Measurements from ENCODE around the gene KCNA3. TPM values are rescaled to one million over a fixed set of nuclear protein-coding genes. Genes with fewer than 3 reads are reported as not detected.

KCNA3 gene
- total and polyA plus RNA-seq, 2 of the 8 experiments (the other 6 are each of a cell fraction or from before 2014, with no cell fraction given) = 0.95 to 1.1 TPM

DNA sequence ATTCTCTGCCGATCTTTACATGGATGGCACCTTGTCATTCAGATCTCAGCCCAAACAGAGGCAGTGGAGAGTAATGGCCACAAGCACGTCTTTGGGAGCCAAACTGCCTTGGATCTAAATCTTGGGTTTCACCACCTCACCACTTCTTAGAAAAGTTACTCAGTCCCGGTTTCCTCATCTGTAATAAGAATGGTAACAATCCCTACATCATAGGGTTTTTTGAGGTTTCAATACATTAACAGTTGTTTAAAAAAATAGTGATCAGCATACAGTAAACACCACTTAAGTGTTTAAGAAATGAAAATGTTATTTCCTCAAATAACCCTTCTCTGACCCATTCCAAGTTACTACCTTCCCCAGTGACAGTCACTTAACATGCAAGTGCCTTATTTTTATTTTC lies 38.5 kb upstream of the KCNA3 start (continued):
- TF ChIP-seq POLR2AphosphoS5 (IDR thresholded peaks at IDR 0.05; ENCODE audit: low read depth, low read length) = no peak
- no peak for TF ChIP-seq SIRT6 (IDR thresholded peaks at IDR 0.05; ENCODE audit: low read length)
- TF ChIP-seq, protein P1, sequence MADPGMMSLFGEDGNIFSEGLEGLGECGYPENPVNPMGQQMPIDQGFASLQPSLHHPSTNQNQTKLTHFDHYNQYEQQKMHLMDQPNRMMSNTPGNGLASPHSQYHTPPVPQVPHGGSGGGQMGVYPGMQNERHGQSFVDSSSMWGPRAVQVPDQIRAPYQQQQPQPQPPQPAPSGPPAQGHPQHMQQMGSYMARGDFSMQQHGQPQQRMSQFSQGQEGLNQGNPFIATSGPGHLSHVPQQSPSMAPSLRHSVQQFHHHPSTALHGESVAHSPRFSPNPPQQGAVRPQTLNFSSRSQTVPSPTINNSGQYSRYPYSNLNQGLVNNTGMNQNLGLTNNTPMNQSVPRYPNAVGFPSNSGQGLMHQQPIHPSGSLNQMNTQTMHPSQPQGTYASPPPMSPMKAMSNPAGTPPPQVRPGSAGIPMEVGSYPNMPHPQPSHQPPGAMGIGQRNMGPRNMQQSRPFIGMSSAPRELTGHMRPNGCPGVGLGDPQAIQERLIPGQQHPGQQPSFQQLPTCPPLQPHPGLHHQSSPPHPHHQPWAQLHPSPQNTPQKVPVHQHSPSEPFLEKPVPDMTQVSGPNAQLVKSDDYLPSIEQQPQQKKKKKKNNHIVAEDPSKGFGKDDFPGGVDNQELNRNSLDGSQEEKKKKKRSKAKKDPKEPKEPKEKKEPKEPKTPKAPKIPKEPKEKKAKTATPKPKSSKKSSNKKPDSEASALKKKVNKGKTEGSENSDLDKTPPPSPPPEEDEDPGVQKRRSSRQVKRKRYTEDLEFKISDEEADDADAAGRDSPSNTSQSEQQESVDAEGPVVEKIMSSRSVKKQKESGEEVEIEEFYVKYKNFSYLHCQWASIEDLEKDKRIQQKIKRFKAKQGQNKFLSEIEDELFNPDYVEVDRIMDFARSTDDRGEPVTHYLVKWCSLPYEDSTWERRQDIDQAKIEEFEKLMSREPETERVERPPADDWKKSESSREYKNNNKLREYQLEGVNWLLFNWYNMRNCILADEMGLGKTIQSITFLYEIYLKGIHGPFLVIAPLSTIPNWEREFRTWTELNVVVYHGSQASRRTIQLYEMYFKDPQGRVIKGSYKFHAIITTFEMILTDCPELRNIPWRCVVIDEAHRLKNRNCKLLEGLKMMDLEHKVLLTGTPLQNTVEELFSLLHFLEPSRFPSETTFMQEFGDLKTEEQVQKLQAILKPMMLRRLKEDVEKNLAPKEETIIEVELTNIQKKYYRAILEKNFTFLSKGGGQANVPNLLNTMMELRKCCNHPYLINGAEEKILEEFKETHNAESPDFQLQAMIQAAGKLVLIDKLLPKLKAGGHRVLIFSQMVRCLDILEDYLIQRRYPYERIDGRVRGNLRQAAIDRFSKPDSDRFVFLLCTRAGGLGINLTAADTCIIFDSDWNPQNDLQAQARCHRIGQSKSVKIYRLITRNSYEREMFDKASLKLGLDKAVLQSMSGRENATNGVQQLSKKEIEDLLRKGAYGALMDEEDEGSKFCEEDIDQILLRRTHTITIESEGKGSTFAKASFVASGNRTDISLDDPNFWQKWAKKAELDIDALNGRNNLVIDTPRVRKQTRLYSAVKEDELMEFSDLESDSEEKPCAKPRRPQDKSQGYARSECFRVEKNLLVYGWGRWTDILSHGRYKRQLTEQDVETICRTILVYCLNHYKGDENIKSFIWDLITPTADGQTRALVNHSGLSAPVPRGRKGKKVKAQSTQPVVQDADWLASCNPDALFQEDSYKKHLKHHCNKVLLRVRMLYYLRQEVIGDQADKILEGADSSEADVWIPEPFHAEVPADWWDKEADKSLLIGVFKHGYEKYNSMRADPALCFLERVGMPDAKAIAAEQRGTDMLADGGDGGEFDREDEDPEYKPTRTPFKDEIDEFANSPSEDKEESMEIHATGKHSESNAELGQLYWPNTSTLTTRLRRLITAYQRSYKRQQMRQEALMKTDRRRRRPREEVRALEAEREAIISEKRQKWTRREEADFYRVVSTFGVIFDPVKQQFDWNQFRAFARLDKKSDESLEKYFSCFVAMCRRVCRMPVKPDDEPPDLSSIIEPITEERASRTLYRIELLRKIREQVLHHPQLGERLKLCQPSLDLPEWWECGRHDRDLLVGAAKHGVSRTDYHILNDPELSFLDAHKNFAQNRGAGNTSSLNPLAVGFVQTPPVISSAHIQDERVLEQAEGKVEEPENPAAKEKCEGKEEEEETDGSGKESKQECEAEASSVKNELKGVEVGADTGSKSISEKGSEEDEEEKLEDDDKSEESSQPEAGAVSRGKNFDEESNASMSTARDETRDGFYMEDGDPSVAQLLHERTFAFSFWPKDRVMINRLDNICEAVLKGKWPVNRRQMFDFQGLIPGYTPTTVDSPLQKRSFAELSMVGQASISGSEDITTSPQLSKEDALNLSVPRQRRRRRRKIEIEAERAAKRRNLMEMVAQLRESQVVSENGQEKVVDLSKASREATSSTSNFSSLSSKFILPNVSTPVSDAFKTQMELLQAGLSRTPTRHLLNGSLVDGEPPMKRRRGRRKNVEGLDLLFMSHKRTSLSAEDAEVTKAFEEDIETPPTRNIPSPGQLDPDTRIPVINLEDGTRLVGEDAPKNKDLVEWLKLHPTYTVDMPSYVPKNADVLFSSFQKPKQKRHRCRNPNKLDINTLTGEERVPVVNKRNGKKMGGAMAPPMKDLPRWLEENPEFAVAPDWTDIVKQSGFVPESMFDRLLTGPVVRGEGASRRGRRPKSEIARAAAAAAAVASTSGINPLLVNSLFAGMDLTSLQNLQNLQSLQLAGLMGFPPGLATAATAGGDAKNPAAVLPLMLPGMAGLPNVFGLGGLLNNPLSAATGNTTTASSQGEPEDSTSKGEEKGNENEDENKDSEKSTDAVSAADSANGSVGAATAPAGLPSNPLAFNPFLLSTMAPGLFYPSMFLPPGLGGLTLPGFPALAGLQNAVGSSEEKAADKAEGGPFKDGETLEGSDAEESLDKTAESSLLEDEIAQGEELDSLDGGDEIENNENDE (IDR thresholded peaks at IDR 0.05; ENCODE audit: insufficient replicate concordance, low read length) = no peak
- no peak for TF ChIP-seq FOSL1 (IDR thresholded peaks at IDR 0.05; ENCODE audit: insufficient read depth, low read depth, low read length)
- no peak for TF ChIP-seq TCF12 (IDR thresholded peaks at IDR 0.05; ENCODE audit: low read depth, low read length)
